Duodenal mucosa (tissue), 2 donors: ENCODE data around the gene KIF2A.

Source experiments
- H3K27ac ChIP-seq: one replicate; pipeline ENCODE4 v1.7.0; 2013; ENCODE audit warnings: low read depth, low read length
- H3K27me3 ChIP-seq, 2 donors: one replicate each; pipeline ENCODE4 v1.7.0; 2013; ENCODE audit warnings: low read length in 2 of 2, control low read depth in 1 of 2; ENCODE audit not compliant: insufficient read depth in 2 of 2, control insufficient read depth in 1 of 2
- H3K36me3 ChIP-seq, 2 donors: one replicate each; pipeline ENCODE4 v1.7.0; 2013; ENCODE audit warnings: low read length in 2 of 2, control low read depth in 1 of 2; ENCODE audit not compliant: insufficient read depth in 2 of 2, control insufficient read depth in 1 of 2
- H3K4me1 ChIP-seq, 2 donors: one replicate each; pipeline ENCODE4 v1.7.0; 2013; ENCODE audit warnings: low read length in 2 of 2, control low read depth in 1 of 2; ENCODE audit not compliant: insufficient read depth in 2 of 2, control insufficient read depth in 1 of 2
- H3K4me3 ChIP-seq, 2 donors: one replicate each; pipeline ENCODE4 v1.7.0; 2013; ENCODE audit warnings: low read length in 2 of 2, low read depth in 1 of 2
- H3K9ac ChIP-seq, 2 donors: one replicate each; pipeline ENCODE4 v1.7.0; 2013; ENCODE audit warnings: low read length in 2 of 2, low read depth in 1 of 2
- H3K9me3 ChIP-seq, 2 donors: one replicate each; pipeline ENCODE4 v1.7.0; 2013; ENCODE audit warnings: low read length in 2 of 2, control low read depth in 1 of 2; ENCODE audit not compliant: control insufficient read depth in 1 of 2

Gene KIF2A

DNA sequence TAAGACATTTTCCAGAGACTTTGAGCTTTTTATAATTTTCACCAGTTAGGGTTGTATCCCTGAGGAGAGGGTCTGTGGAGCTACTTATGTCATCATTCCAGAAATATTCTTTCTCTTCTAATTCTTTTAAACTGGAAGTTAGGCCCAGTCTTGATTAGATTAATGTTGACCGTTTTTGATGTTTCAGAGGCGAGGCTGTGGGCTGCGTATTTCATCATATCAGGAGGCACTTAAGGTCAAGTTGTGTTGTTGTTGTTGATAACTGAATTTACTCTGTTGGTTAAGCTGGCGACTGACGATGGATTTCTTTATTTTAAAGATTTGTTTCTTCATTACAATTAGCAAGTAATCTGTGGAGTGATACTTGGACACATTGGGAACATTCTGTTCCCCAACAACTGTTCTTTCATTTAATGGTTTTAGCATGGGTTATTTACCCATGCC, 126.6 kb downstream of the KIF2A start:
- H3K27me3 ChIP-seq, result no peaks in the 10 kb centered on the region
- H3K36me3 ChIP-seq, result peaks cover 0 to 5% of the 10 kb centered on the region in 2 donors
- H3K27ac ChIP-seq, result no peak overlapping the region
- no peak overlapping the region for H3K9ac ChIP-seq
- H3K4me1 ChIP-seq, result peaks cover 0 to 11% of the 10 kb centered on the region in 2 donors
- no peaks in the 10 kb centered on the region for H3K9me3 ChIP-seq
- H3K4me3 ChIP-seq, result no peak overlapping the region
